ENCODE results near the gene ZNF366.

ZNF366 gene

DNA sequence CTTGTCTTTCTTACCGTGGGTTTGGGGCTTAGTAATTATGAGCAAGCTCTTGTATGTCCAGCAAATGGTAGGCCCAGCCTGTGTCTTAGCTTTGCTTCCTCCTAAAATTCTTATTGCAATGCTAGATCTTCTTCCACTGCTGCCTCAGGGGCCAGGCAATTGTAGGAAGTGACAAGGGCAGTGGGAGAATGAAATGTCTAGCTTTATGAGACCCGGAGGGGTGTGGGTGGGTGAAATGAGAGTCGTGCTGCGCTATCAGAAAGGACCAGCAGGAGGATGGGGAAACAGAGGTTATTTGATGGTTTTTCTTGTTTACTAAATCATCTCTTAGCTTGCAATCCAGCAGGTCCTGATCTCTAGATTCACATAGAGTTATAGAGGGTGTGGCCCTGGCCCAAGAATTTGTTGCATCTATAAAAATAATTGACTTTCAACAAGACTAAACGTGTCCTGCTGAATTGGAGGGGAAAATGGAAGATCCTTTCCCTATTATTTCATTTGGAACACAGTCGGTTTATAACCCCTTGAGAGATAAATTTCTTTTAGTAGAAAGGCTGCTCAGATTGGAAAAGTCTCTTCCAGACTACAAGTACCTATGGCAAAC is 43.7 kb downstream of the ZNF366 start:
- FAIRE-seq = no peak

DNA sequence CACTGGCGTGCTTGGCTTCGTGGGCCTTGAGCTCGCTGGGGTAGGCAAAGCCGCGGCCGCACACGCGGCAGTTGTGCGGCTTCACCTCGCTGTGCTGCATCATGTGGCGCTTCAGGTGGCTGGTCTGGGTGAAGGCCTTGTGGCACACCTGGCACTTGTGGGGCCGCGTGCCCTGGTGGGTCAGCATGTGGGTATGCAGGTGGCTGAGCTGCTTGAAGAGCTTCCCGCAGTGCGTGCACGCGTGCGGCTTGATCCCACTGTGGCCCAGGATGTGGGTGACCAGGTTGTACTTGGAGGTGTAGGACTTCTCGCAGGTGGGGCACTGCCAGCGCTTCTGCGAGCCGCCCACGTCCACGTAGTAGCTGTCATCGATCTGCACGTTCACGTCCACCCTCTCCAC is 46.8 kb downstream of the ZNF366 start:
- FAIRE-seq = no peak

GRCh38 chr5:72459913-72460312 is 47.3 kb downstream of the ZNF366 start:
- FAIRE-seq = no peak

GRCh38 chr5:72459089-72459661 is 48.0 kb downstream of the ZNF366 start:
- no peak for FAIRE-seq

DNA sequence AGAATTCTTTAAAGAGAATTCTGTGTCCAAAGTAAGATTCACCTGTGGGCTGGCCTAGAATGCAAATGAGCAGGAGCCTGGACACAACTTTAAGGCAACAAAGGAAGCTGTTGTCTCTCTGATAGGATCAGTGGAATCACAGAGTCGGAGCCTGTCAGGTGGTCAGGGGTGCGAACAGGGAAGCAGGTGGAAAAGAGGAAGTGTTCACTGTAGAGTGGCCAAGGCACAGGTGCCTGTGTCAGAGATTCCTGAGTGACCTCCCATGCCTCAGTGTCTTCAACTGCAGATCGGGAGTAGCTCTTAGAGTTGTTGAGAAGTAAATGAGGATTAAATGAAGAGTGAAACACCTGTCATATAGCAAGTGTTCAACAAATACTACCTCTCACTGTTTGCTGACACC is 48.8 kb downstream of the ZNF366 start:
- no peak for FAIRE-seq

DNA sequence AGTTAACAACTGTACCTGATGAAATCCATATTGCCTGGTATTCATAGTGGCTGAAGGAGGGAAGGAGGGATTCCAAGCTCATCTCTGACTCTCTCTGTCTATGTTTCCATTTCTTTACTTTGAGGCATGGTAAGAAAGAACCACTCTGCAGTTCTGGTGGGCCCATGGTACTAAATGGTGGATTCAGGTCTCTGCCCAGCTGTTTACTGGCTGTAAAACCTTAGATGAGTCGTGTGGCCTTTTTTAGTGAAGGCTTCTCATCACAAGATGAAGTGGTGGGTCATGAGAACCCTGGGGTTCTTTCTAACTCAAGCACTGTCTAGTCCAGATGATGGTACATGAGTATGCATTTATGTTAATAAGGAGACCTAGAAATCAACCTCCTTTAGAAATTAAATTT is 49.7 kb downstream of the ZNF366 start:
- FAIRE-seq = no peak

GRCh38 chr5:72456391-72457074 is 50.7 kb downstream of the ZNF366 start:
- no peak for FAIRE-seq

DNA sequence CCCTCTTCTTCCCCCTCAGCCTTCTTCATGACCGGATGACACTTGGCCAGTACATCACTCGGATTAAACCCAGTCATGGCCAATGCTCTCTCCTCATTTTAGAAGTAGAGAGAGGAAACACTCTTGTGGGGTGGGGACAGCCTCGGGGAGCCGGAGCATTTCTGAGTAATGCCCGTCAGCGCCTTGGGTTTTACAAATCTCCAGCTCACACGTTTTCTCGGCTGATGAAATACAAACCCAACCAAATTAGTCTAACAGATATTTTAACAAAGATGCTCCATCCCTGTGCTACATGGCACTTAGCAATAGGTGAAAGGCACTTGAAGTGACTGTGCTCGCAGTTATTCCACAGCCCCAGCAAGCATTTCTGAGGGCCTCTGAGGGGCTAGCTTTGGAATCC is 51.7 kb downstream of the ZNF366 start:
- no peak for FAIRE-seq

DNA sequence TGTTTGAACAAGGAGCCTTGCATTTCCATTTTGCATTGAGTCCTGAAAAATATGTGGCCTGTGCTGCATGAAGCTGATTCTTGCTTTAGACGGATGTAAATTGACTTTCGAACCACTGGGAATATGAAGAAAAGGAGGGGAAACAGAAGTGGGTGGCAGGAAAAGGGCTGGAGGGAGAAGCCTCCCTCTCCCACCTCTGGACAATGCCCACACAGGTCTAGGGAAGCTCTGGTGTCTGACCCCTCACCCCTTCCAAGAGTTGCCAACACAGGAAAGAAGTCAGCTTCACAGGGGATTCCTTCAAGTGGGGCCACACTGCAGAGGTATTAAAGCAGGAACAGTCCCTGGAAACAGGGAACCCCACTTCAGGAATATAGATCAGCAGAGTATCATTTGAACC is 52.2 kb downstream of the ZNF366 start:
- FAIRE-seq = no peak

- no peak for FAIRE-seq
These were observed 53.9 kb downstream of the ZNF366 start for GRCh38 chr5:72453246-72453775.

- FAIRE-seq = no peak
These were observed 54.5 kb downstream of the ZNF366 start for GRCh38 chr5:72452515-72453245.

- no peak for FAIRE-seq
These were observed 55.3 kb downstream of the ZNF366 start for GRCh38 chr5:72451741-72452505.

GRCh38 chr5:72448368-72448767 is 58.8 kb downstream of the ZNF366 start:
- FAIRE-seq = no peak

DNA sequence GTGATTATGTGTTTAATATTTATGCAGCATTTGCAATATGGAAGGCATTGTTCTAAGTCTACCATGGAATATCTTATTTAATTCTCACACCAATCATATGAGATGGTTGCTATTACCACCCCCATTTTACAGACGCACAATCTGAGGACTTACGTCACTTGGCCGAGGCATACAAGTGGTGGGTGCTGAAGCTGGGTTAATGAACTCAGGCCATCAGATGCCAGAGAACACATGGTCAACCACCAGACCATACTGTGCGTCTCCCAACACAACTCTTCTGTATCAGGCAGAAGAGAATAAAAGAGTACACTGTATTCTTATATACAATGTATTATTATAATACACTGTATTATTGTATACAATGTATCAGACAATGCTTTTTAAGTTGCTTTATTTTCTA is 59.5 kb downstream of the ZNF366 start:
- no peak for FAIRE-seq

- no peak for FAIRE-seq
These were observed 61.2 kb downstream of the ZNF366 start for GRCh38 chr5:72445969-72446368.

GRCh38 chr5:72443883-72444282 is 63.3 kb downstream of the ZNF366 start:
- no peak for FAIRE-seq

DNA sequence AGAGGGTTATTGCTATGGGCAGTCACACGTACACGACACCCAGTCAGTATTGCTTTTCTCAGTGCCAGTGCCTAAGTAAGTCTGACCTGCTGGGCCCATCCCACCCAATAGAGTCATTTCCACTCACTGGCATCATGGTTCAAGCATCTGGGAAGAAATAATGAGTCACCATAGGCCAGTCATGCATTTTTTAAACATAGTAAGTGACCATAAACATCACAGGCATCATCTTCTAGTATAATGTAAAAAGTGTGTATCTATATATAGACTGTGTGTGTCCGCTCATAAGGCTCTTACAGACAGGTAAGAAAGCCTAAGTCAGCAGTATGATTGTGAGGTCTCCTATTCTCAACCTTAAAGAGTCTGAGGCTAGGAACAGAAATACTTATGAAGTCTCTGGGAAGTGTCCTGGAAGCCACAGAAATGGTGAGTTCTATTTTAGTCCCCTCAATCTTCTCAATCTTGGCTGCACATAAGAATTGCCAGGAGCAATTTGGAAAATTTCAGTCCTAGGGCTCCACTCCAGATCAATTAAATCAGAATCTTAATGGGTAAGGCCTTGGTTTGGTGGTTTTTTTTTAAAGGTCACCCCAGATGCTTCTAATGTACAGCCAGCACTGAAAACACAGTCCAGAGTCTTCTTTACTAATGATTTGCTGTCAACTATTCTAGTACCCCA is 65.2 kb downstream of the ZNF366 start:
- FAIRE-seq = no peak

DNA sequence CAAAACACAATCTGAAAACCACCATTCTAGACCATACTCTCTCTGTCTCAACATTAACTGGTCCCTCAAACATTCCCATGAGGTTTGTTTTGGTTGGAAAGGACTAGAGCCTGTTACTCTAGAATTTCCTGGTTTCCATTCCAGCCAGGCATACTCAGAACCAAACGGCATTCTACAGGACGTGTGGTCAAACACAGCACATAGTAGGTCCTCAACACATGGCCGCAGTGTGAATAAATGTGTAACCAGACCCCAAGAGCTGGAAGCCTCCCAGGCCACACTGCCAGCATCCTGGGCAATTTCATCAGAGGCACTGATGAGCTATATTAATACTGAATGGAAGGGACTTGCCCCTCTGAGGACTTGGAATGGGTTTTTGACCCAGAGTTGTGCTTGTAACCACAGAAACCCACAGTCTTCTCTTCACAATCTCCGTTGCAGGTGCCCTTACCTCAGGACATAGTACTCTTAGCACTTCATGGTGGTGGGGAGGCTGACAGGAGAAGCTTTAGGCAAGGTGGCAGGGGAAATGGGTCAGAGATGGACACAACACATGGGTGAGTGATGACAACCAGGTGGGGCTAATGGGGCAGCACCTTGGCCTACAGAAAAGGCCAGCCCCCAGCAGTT is 66.0 kb downstream of the ZNF366 start:
- no peak for FAIRE-seq

- FAIRE-seq = no peak
These were observed 67.0 kb downstream of the ZNF366 start for GRCh38 chr5:72440207-72440638.

DNA sequence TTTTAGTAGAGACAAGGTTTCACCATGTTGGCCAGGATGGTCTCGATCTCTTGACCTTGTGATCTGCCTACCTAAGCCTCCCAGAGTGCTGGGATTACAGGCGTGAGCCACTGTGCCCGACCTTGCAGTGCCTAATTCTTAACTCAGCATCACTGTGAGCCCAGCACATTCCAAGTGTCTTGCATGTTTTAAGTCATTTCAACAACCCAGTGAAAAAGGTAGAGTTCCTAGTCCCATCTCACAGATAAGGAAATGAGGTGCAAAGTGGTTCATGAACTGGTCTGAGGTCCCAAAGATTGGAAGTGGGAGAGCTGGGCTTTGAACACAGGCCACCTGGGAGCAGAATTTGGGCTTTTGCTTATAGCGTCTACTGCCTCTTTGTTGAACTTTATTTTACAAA is 68.0 kb downstream of the ZNF366 start:
- FAIRE-seq = no peak

- FAIRE-seq = no peak
These were observed 69.1 kb downstream of the ZNF366 start for GRCh38 chr5:72438141-72438540.

All from TTC549 (cell line).